Measurements from ENCODE around the gene NOTCH4.

- TF ChIP-seq CTCF (IDR thresholded peaks at IDR 0.05), result no peak
- TF ChIP-seq POLR2A (IDR thresholded peaks at IDR 0.05), result no peak
These were observed 50.7 kb downstream of the NOTCH4 start for GRCh38 chr6:32173051-32173727.

Measured in adrenal gland (tissue), 5 donors.